HG03457 (cell line): ENCODE data around the gene COL4A6.
A peak's percentile ranks its signal among the peaks of the same experiment; 100 is the strongest.

ENCODE experiments used
- ATAC-seq: cut with Tn5 transposase; IDR thresholded peaks from one replicate; pipeline ENCODE4 v1.9.1; 2021; ENCODE audit warnings: moderate number of reproducible peaks; ENCODE audit not compliant: unreplicated experiment

The COL4A6 gene

GRCh38 chrX:108275732-108276131 lies 162.5 kb downstream of the COL4A6 start:
- no peak for ATAC-seq

GRCh38 chrX:108271397-108271787 lies 166.8 kb downstream of the COL4A6 start:
- peak; percentile 61 for ATAC-seq

GRCh38 chrX:108270739-108271396 lies 167.4 kb downstream of the COL4A6 start:
- ATAC-seq = peak; percentile 70

- no peak for ATAC-seq
Observed at GRCh38 chrX:108270280-108270679, 167.9 kb downstream of the COL4A6 start.

GRCh38 chrX:108268434-108269080 lies 169.7 kb downstream of the COL4A6 start:
- no peak for ATAC-seq

- ATAC-seq = no peak
Observed at GRCh38 chrX:108267557-108267956, 170.7 kb downstream of the COL4A6 start.

GRCh38 chrX:108264376-108264775 lies 173.8 kb downstream of the COL4A6 start:
- ATAC-seq = no peak

GRCh38 chrX:108261549-108262203 lies 176.5 kb downstream of the COL4A6 start:
- ATAC-seq = no peak

- ATAC-seq = no peak
Observed at GRCh38 chrX:108257556-108257955, 180.7 kb downstream of the COL4A6 start.

GRCh38 chrX:108254636-108255035 lies 183.6 kb downstream of the COL4A6 start:
- no peak for ATAC-seq

GRCh38 chrX:108250654-108251579 lies 187.3 kb downstream of the COL4A6 start:
- no peak for ATAC-seq

GRCh38 chrX:108246304-108246954 lies 191.8 kb downstream of the COL4A6 start:
- no peak for ATAC-seq

- ATAC-seq = no peak
Observed at GRCh38 chrX:108245462-108245861, 192.8 kb downstream of the COL4A6 start.

- no peak for ATAC-seq
Observed at GRCh38 chrX:108235986-108236385, 202.2 kb downstream of the COL4A6 start.

- no peak for ATAC-seq
Observed at GRCh38 chrX:108230574-108230973, 207.6 kb downstream of the COL4A6 start.

GRCh38 chrX:108224727-108225621 lies 213.2 kb downstream of the COL4A6 start:
- ATAC-seq = peak; percentile 71

GRCh38 chrX:108224218-108224617 lies 214.0 kb downstream of the COL4A6 start:
- no peak for ATAC-seq

- ATAC-seq = no peak
Observed at GRCh38 chrX:108223585-108223984, 214.6 kb downstream of the COL4A6 start.

- ATAC-seq = no peak
Observed at GRCh38 chrX:108221301-108221864, 216.8 kb downstream of the COL4A6 start.
